Panc1 (cell line): Measurements from ENCODE around the gene TWF2. TPM values are rescaled to one million over a fixed set of nuclear protein-coding genes. Genes with fewer than 3 reads are reported as not detected.
A peak's percentile ranks its signal among the peaks of the same experiment; 100 is the strongest.

Source experiments
- ATAC-seq: fragments of 200-7000 bp; cut with Tn5 transposase; 2 replicates; pipeline ENCODE4 v1.9.1; 2020; ENCODE audit warnings: mild to moderate bottlenecking, moderate library complexity
- BruUV-seq: library from RNA; stranded (reverse); fragments of 400-500 nt; replicated peaks from 2 replicates; lab custom pipeline; 2021; lab: Mats Ljungman, UMichigan
- CTCF ChIA-PET: fragments of 300-600 bp; sonication (Branson Sonifier 250); formaldehyde crosslinking; loops from one replicate; lab custom pipeline; 2022; ENCODE audit warnings: antibody characterized with exemption; lab: Charles Lee
- POLR2A ChIA-PET: fragments of 300-600 bp; sonication (Branson Sonifier 250); formaldehyde crosslinking; loops from one replicate; lab custom pipeline; 2022; ENCODE audit warnings: antibody characterized with exemption; lab: Charles Lee
- DNase-seq: peaks from one replicate; pipeline ENCODE4 v3.0.0-alpha.2; 2010; ENCODE audit warnings: low read depth, low spot score
- H3K27ac ChIP-seq: 2 replicates; pipeline ENCODE4 v1.5.1; 2011; ENCODE audit warnings: mild to moderate bottlenecking, low read length, inconsistent platforms
- H3K27me3 ChIP-seq: fragments of 200-500 bp; sonication (Bioruptor generic); 2 replicates; pipeline ENCODE4 v1.6.0; 2014; ENCODE audit warnings: low read length, inconsistent platforms; ENCODE audit not compliant: control insufficient read depth, insufficient read depth
- H3K36me3 ChIP-seq: fragments of 200-500 bp; sonication (Bioruptor generic); 2 replicates; pipeline ENCODE4 v1.5.1; 2014; ENCODE audit warnings: inconsistent platforms, mild to moderate bottlenecking, low read length, moderate library complexity; ENCODE audit not compliant: control insufficient read depth, insufficient read depth
- H3K4me1 ChIP-seq: 2 replicates; pipeline ENCODE4 v1.5.1; 2011; ENCODE audit warnings: inconsistent platforms, mild to moderate bottlenecking, low read length, moderate library complexity; ENCODE audit not compliant: control insufficient read depth, insufficient read depth
- H3K4me3 ChIP-seq, 2 experiments: 2 replicates each; pipeline ENCODE4 v1.5.1; 2011 to 2012; ENCODE audit warnings: low read depth in 2 of 2, low read length in 2 of 2, mild to moderate bottlenecking in 2 of 2, inconsistent platforms in 1 of 2, moderate library complexity in 1 of 2
- H3K9me3 ChIP-seq: fragments of 200-500 bp; sonication (Bioruptor generic); 2 replicates; pipeline ENCODE4 v1.5.1; 2014; ENCODE audit warnings: low read depth, mild to moderate bottlenecking, inconsistent platforms, low read length, moderate library complexity; ENCODE audit not compliant: control insufficient read depth, insufficient read depth
- POLR2AphosphoS5 ChIP-seq: IDR thresholded peaks from 2 replicates; pipeline ENCODE4 v1.6.1; 2012; ENCODE audit warnings: mild to moderate bottlenecking, low read depth, low read length, moderate library complexity
- SIN3A ChIP-seq: IDR thresholded peaks from 2 replicates; pipeline ENCODE4 v1.6.1; 2012; ENCODE audit warnings: low read depth, mild to moderate bottlenecking, low read length, moderate library complexity, borderline replicate concordance; ENCODE audit not compliant: insufficient read depth
- TCF7L2 ChIP-seq: IDR thresholded peaks from 2 replicates; pipeline ENCODE4 v1.6.1; 2011; ENCODE audit warnings: mild to moderate bottlenecking, low read depth, low read length, inconsistent platforms
- in situ Hi-C: cut with HindIII; loops from 2 replicates; pipeline ENCODE4 v1.10.0; 2016; ENCODE audit warnings: low sequenced_read_pairs, low pct_unique_long_range_greater_than_20kb
- intact Hi-C: fragments of 100-400 bp; cut with micrococcal nuclease; formaldehyde crosslinking; loops from one replicate; pipeline ENCODE4 v1.10.0; 2022; ENCODE audit not compliant: unreplicated experiment
- total RNA-seq: library from RNA; stranded (reverse); gene quantifications from one replicate; pipeline ENCODE4 v1.2.1, GENCODE V29; 2021; ENCODE audit not compliant: unreplicated experiment
- TF ChIP-seq, protein P1 (sequence below): fragments of 450-650 bp; IDR thresholded peaks from 2 replicates; pipeline ENCODE4 v1.5.1; 2017; ENCODE audit warnings: mild to moderate bottlenecking
- TF ChIP-seq, protein P2 (sequence below), 2 experiments: IDR thresholded peaks; 2 replicates each; pipeline ENCODE4 v1.6.1; 2011 to 2012; ENCODE audit warnings: low read depth in 2 of 2, control low read depth in 1 of 2, low read length in 1 of 2, mild to moderate bottlenecking in 1 of 2, moderate library complexity in 1 of 2; ENCODE audit not compliant: insufficient read depth in 1 of 2

TWF2 gene
- total RNA-seq, 1 experiment from 2014 or later: 51.9 TPM

DNA sequence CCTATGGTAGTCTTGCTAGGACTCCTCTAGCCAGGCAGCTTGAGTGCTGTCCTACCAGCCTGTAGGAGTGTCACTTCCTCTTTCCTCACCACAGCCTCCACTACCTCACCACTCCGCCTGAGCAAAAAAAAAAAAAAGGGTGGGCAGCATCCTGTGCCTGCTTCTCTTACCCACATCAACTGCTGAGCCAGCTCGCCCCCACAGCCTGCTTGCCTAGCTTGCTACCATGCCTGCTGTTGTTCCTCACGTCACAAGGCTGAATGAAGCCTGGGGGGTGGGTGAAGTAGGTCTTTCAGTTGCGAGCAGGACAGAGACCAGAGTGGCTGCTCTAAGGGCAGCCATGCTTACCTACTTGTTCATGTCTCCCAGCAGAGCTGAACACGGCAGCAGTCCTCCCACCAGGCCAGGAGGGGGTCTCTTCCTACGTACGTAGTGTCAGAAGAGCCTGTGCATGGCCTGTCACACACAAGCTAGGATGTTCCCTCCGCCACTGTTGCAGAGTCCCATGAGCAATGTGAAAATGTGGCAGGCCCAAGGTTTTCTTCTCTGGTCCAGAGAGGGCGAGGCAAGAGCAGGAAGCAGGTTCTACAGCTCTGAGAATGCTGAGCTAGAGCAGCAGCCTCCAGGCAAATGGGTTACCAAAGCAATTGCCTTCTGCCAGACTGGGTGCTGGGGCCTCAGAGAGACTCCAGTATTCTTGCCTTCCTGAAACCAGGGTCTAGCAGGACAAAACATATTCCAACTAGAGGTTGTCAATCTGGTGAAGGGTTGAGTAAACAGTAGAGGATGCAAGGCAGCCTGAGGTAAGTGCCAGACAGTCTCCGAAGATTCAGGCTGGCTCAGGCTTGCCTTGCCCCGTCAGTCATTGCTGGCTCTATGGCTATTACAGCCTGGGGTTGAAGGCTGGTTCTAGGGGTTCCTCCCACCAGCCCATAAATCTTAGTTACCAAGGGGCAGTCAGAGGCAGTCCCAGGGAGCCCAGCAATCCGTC, 14.7 kb upstream of the TWF2 start:
- DNase-seq (no peak), ATAC-seq (no peak)
- H3K36me3 ChIP-seq: peaks cover 17% of the 10 kb centered on the region
- CTCF ChIA-PET: no interaction called here
- POLR2A ChIA-PET: no interaction called here
- in situ Hi-C loops (no loop called here), intact Hi-C loops (no loop called here)
- no peaks in the 10 kb centered on the region for H3K27me3 ChIP-seq
- BruUV-seq: no TSS peak
- TF ChIP-seq POLR2AphosphoS5 (no peak), TCF7L2 (no peak), SIN3A (no peak)
- TF ChIP-seq, protein P1, sequence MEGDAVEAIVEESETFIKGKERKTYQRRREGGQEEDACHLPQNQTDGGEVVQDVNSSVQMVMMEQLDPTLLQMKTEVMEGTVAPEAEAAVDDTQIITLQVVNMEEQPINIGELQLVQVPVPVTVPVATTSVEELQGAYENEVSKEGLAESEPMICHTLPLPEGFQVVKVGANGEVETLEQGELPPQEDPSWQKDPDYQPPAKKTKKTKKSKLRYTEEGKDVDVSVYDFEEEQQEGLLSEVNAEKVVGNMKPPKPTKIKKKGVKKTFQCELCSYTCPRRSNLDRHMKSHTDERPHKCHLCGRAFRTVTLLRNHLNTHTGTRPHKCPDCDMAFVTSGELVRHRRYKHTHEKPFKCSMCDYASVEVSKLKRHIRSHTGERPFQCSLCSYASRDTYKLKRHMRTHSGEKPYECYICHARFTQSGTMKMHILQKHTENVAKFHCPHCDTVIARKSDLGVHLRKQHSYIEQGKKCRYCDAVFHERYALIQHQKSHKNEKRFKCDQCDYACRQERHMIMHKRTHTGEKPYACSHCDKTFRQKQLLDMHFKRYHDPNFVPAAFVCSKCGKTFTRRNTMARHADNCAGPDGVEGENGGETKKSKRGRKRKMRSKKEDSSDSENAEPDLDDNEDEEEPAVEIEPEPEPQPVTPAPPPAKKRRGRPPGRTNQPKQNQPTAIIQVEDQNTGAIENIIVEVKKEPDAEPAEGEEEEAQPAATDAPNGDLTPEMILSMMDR: no peak
- TF ChIP-seq, protein P2, sequence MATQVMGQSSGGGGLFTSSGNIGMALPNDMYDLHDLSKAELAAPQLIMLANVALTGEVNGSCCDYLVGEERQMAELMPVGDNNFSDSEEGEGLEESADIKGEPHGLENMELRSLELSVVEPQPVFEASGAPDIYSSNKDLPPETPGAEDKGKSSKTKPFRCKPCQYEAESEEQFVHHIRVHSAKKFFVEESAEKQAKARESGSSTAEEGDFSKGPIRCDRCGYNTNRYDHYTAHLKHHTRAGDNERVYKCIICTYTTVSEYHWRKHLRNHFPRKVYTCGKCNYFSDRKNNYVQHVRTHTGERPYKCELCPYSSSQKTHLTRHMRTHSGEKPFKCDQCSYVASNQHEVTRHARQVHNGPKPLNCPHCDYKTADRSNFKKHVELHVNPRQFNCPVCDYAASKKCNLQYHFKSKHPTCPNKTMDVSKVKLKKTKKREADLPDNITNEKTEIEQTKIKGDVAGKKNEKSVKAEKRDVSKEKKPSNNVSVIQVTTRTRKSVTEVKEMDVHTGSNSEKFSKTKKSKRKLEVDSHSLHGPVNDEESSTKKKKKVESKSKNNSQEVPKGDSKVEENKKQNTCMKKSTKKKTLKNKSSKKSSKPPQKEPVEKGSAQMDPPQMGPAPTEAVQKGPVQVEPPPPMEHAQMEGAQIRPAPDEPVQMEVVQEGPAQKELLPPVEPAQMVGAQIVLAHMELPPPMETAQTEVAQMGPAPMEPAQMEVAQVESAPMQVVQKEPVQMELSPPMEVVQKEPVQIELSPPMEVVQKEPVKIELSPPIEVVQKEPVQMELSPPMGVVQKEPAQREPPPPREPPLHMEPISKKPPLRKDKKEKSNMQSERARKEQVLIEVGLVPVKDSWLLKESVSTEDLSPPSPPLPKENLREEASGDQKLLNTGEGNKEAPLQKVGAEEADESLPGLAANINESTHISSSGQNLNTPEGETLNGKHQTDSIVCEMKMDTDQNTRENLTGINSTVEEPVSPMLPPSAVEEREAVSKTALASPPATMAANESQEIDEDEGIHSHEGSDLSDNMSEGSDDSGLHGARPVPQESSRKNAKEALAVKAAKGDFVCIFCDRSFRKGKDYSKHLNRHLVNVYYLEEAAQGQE (IDR thresholded peaks at IDR 0.05; ENCODE audit: insufficient read depth in 1 of 2, low read depth in 2 of 2, low read length in 1 of 2): no peak
- H3K9me3 ChIP-seq: no peaks in the 10 kb centered on the region
- H3K27ac ChIP-seq: no peak overlapping the region
- H3K4me3 ChIP-seq: no peak overlapping the region
- H3K4me1 ChIP-seq: no peaks in the 10 kb centered on the region

GRCh38 chr3:52250122-52250521, 11.2 kb upstream of the TWF2 start:
- no peak for ATAC-seq
- no peak overlapping the region for H3K27ac ChIP-seq
- no peaks in the 10 kb centered on the region for H3K27me3 ChIP-seq
- intact Hi-C loops: no loop called here
- no peaks in the 10 kb centered on the region for H3K9me3 ChIP-seq
- TF ChIP-seq POLR2AphosphoS5 (0 out of 2 replicates have a peak, but pooled peaks have one; percentile 13), TCF7L2 (no peak)
- in situ Hi-C loops: no loop called here
- no TSS peak for BruUV-seq
- POLR2A ChIA-PET: no interaction called here
- peaks cover 4% of the 10 kb centered on the region for H3K36me3 ChIP-seq
- CTCF ChIA-PET: no interaction called here
- H3K4me1 ChIP-seq: no peaks in the 10 kb centered on the region; the same call in 1 of the 2 replicates
- no peak overlapping the region for H3K4me3 ChIP-seq
- no peak for DNase-seq

DNA sequence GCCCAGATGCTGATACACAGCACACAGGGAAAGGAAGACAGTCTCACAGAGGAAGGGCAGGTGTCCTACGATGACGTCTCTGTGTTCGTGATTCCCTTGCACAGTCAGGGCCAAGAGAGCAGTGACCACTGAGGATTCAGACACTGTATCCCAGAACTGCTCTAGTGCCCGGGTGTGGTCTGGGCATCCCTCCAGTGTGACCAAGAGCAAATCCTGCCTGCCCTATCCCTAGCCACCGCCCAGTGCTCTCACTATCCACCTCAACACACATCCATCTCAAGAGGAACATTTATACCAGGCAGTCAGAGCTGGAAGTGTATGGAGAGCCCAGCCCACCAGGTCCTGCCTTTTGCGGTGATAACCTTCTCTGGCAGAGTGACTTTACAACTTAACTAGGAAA, 10.7 kb upstream of the TWF2 start:
- intact Hi-C loops (no loop called here), in situ Hi-C loops (no loop called here)
- TF ChIP-seq TCF7L2 (no peak), POLR2AphosphoS5 (no peak; the same call in 1 of the 2 replicates), SIN3A (no peak)
- TF ChIP-seq, protein P2 (IDR thresholded peaks at IDR 0.05; ENCODE audit: insufficient read depth in 1 of 2, low read depth in 2 of 2, low read length in 1 of 2): no peak
- TF ChIP-seq, protein P1: no peak
- Histone ChIP-seq H3K36me3 (peaks cover 4% of the 10 kb centered on the region), H3K27me3 (no peaks in the 10 kb centered on the region), H3K4me1 (no peaks in the 10 kb centered on the region; the same call in 1 of the 2 replicates), H3K9me3 (no peaks in the 10 kb centered on the region), H3K27ac (no peak overlapping the region), H3K4me3 (no peak overlapping the region)
- ChIA-PET POLR2A (no interaction called here), CTCF (interaction anchor here (1.4 kb wide), 1 partner anchor 30 kb away, joined by 3 read pairs; no protein-coding TSS in a partner anchor)
- DNase-seq (no peak), ATAC-seq (no peak)
- BruUV-seq: no TSS peak
